GM12892 (cell line): ENCODE measurements around the gene GSTP1.
"Not testable (repeated sequence)": the region's sequence is repeated elsewhere in the genome, so short reads cannot be mapped to it uniquely, and the experiment has no call there.

Source experiments
- DNase-seq: peaks from one replicate; pipeline ENCODE4 v3.0.0; 2011; ENCODE audit not compliant: insufficient read length
- FAIRE-seq: peaks from 2 replicates; lab custom pipeline; 2011; peaks lifted over from hg19 to GRCh38; lab: Jason Lieb, UNC
- POLR2A ChIP-seq: IDR thresholded peaks from 2 replicates; pipeline ENCODE4 v1.6.1; 2011; ENCODE audit warnings: low read depth, low read length, control low read depth
- POLR2AphosphoS5 ChIP-seq: IDR thresholded peaks from 2 replicates; pipeline ENCODE4 v1.6.1; 2011; ENCODE audit warnings: low read depth, low read length, control low read depth
- TAF1 ChIP-seq: IDR thresholded peaks from 2 replicates; pipeline ENCODE4 v1.6.1; 2011; ENCODE audit warnings: low read depth, mild to moderate bottlenecking, control low read depth, low read length, borderline replicate concordance

The GSTP1 gene

DNA sequence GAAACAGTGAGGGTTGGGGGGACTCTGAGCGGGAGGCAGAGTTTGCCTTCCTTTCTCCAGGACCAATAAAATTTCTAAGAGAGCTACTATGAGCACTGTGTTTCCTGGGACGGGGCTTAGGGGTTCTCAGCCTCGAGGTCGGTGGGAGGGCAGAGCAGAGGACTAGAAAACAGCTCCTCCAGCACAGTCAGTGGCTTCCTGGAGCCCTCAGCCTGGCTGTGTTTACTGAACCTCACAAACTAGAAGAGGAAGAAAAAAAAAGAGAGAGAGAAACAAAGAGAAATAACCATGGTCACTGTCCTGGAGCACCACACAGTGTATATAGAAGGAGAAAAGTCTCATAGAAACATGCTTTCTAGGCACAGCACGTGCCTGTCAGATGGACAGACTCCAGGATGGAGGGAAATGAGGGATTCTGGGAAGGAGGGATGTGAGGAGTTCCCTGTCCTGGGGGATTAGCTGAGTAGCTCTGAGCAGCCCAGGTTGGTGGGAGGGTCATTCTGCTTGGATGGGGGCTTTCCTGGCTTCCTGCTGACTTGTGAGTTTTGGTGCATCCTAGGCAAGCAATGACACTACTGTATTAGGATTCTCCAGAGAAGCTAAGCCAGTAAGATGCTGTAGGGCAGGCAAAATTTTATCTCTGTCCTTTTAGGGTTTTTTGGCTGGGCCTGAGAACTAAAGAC lies 3.1 kb downstream of the GSTP1 start:
- DNase-seq (no peak), FAIRE-seq (no peak)
- TF ChIP-seq POLR2AphosphoS5 (no peak), POLR2A (peak; percentile 65; the same call in 1 of the 2 replicates)

DNA sequence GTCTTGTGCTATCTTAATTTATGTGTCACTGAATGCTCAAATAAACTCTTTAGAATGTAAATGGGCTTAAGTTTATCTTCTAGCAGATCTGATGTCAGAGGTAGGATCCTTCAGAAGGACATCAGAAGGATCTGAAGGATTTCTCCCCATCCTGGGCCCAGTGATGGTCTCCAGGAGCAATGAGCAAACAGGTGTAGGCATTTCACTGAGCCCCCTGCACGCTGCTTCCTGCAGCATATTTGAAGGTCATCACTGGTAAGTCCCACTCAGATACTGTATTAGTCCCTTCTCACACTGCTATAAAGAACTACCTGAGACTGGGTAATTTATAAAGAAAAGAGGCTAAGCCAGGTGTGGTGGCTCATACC lies 4.5 kb downstream of the GSTP1 start:
- peak; percentile 91 for FAIRE-seq
- no peak for TF ChIP-seq POLR2A
- TF ChIP-seq POLR2AphosphoS5, result no peak
- no peak for TF ChIP-seq TAF1
- DNase-seq, result no peak

- DNase-seq, result not testable (repeated sequence)
- FAIRE-seq, result peak; percentile 87
These were observed 5.3 kb downstream of the GSTP1 start for GRCh38 chr11:67588899-67589415.

GRCh38 chr11:67592880-67593564 lies 9.4 kb downstream of the GSTP1 start:
- TF ChIP-seq POLR2A (no peak), POLR2AphosphoS5 (no peak), TAF1 (no peak)
- DNase-seq (no peak), FAIRE-seq (no peak)

GRCh38 chr11:67593565-67593905 lies 9.9 kb downstream of the GSTP1 start:
- TF ChIP-seq POLR2AphosphoS5 (no peak), POLR2A (no peak), TAF1 (no peak)
- DNase-seq (no peak), FAIRE-seq (no peak)

DNA sequence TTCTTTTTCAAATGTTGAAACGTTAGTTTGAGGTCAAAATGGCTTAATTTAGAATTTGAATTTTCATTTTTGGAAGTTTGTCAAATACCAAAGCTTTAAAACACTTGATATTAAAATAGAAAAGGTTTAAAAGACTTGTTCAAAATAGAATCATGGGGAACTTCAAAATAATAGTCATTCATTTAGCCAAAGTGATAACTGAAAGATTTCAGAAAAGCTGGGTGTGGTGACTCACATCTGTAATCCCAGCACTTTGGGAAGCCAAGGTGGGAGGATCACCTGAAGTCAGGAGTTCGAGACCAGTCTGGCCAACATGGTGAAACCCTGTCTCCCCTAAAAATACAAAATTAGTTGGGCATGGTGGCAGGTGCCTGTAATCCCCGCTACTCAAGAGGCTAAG lies 10.9 kb downstream of the GSTP1 start:
- FAIRE-seq (no peak), DNase-seq (no peak)
- TF ChIP-seq POLR2AphosphoS5 (no peak), POLR2A (no peak), TAF1 (no peak)

DNA sequence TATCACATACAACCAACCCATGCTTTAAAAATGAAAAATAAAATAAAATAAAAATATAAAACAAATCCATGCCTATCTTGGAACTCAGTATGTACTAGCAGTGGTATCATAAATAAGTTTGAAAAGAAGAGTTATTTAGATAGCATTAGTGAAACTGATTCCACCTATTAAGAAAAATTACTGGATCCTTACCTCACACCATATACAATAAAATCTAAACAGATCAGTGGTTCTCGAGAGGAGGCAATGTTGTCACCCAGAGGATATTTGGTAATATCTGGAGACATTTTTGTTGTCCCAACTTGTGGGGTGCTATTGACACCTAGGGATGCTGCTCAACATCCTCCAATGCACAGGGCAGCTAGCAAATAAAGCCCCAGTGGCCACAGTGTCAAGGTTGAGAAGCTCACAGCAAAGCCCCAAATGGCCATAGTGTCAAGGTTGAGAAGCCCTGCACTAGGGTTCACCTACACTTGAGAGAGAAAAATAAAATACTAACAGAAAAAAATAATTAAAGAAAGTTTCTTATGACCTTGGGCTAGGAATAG lies 13.2 kb downstream of the GSTP1 start:
- DNase-seq (no peak), FAIRE-seq (no peak)
- no peak for TF ChIP-seq TAF1
- no peak for TF ChIP-seq POLR2A
- no peak for TF ChIP-seq POLR2AphosphoS5

GRCh38 chr11:67597458-67597857 lies 13.8 kb downstream of the GSTP1 start:
- not testable (repeated sequence) for FAIRE-seq, DNase-seq

DNA sequence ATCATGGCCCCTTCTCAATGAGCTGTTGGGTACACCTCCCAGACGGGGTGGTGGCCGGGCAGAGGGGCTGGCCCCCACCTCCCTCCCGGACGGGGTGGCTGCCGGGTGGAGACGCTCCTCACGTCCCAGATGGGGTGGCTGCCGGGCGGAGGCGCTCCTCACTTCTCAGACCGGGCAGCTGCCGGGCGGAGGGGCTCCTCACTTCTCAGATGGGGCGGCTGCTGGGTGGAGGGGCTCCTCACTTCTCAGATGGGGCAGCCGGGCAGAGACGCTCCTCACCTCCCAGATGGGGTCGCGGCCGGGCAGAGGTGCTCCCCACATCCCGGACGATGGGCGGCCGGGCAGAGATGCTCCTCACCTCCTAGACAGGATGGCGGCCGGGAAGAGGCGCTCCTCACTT lies 14.4 kb downstream of the GSTP1 start:
- not testable (repeated sequence) for FAIRE-seq, DNase-seq

- no peak for TF ChIP-seq TAF1
- TF ChIP-seq POLR2AphosphoS5, result no peak
- no peak for TF ChIP-seq POLR2A
- FAIRE-seq (no peak), DNase-seq (no peak)
These were observed 15.5 kb downstream of the GSTP1 start for GRCh38 chr11:67599149-67599548.

DNA sequence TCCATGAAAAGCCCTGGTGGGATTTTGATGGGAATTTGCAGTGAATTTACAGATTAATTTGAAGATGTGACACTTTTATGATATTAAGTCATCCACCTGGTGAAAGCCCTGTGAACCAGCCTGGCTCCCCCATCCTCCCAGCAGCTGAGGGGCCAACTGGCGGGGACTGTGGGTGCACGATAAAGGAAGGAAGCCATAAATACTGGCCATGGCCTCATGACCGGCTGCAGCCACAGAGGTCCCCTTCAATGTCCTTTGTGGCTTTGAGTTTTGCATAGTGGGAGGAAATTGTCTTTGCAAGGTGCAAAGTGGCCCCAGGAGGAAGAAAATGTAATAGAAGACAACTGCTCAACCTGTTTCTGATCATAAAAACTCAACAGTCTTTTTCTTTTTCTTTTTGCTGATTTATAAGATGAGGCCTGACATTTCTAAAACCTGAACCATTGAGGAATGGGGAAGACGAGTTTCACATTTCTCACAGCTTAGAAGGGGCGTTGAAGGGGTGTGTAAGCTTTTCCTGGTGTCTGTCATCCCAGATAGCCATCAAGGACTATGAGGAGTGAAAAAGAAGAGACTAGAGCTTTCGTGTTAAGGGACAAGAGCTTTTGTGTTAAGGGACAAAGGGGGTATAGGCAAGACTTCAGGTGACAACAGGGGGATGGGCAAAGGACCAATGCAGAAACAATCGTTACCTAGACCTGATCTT lies 16.9 kb downstream of the GSTP1 start:
- FAIRE-seq (peak; percentile 85), DNase-seq (no peak)
- TF ChIP-seq TAF1 (0 out of 2 replicates have a peak, but pooled peaks have one; percentile 17), POLR2A (peak; percentile 49; the same call in 1 of the 2 replicates), POLR2AphosphoS5 (no peak)

DNA sequence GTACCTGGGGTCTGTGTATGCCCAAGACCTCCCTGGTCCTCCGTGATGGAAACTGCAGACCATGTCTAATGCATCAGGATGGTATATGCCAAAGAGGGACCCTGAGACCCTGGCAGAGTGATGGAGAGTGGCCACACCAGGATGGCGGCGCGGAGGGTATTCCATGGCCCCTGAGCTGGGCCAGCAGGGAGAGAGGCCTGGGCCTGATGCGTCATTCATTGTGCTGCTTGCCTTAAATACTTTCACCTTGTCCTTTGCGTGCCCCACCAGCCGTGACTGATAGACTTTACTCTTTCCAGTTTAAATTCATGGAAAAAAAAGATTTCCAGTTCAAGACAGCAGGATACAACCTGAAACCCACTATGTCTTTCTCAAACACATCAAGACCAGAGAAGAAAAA lies 17.5 kb downstream of the GSTP1 start:
- DNase-seq, result no peak
- TF ChIP-seq POLR2AphosphoS5 (no peak), POLR2A (no peak), TAF1 (no peak)
- FAIRE-seq, result no peak

GRCh38 chr11:67604119-67604518 lies 20.5 kb downstream of the GSTP1 start:
- not testable (repeated sequence) for DNase-seq, FAIRE-seq
